B cell (primary cell): ENCODE data around the gene AQP10. TPM values are rescaled to one million over a fixed set of nuclear protein-coding genes. Genes with fewer than 3 reads are reported as not detected.

Source experiments
- ATAC-seq: fragments of 200-7000 bp; cut with Tn5 transposase; one replicate; pipeline ENCODE4 v1.10.0; 2021; ENCODE audit warnings: low read depth, mild to moderate bottlenecking, moderate number of reproducible peaks, moderate library complexity
- CTCF ChIA-PET: fragments of 350-600 bp; sonication (Branson Sonifier 250); formaldehyde crosslinking; loops from one replicate; lab custom pipeline; 2021; ENCODE audit warnings: antibody characterized with exemption, inconsistent platforms; lab: Charles Lee
- POLR2A ChIA-PET: fragments of 350-600 bp; sonication (Branson Sonifier 250); formaldehyde crosslinking; loops from one replicate; lab custom pipeline; 2021; ENCODE audit warnings: antibody characterized with exemption; lab: Charles Lee
- DNase-seq: peaks from one replicate; pipeline ENCODE4 v3.0.0; 2013
- H2AFZ ChIP-seq: 2 replicates; pipeline ENCODE4 v1.6.1; 2012; ENCODE audit warnings: mild to moderate bottlenecking, low read depth, low read length; ENCODE audit not compliant: insufficient read depth, poor library complexity, severe bottlenecking
- H3K27ac ChIP-seq, 2 donors: 1 replicate in 1 of 2; 2 replicates in 1 of 2; pipeline ENCODE4 v1.5.1; 2012 to 2013; ENCODE audit warnings: low read length in 2 of 2, mild to moderate bottlenecking in 2 of 2, moderate library complexity in 1 of 2
- H3K27me3 ChIP-seq, 4 experiments: fragments of 200-600 bp in 1 of 4; sonication (generic) in 1 of 4; replicated peaks in 1 of 4; 1 replicate in 2 of 4; 2 replicates in 2 of 4; pipeline versions ENCODE4 v1.6.1 to v1.7.0; 2013 to 2016; ENCODE audit warnings: low read length in 3 of 4, mild to moderate bottlenecking in 2 of 4, mixed read lengths in 1 of 4, moderate library complexity in 1 of 4; ENCODE audit not compliant: insufficient read depth in 4 of 4, control insufficient read depth in 3 of 4; ENCODE audit errors: control extremely low read depth in 1 of 4
- H3K36me3 ChIP-seq, 2 experiments: replicated peaks in 1 of 2; 1 replicate in 1 of 2; 2 replicates in 1 of 2; pipeline versions ENCODE4 v1.6.1 to v1.7.1; 2013; ENCODE audit warnings: low read length in 1 of 2; ENCODE audit not compliant: insufficient read depth in 2 of 2, control insufficient read depth in 1 of 2; ENCODE audit errors: control extremely low read depth in 1 of 2, extremely low read depth in 1 of 2
- H3K4me1 ChIP-seq, 2 donors: fragments of 200-600 bp in 1 of 2; sonication (generic) in 1 of 2; 1 replicate in 1 of 2; 2 replicates in 1 of 2; pipeline versions ENCODE4 v1.5.1 to v1.6.1; 2013 to 2017; ENCODE audit warnings: low read length in 2 of 2; ENCODE audit not compliant: control insufficient read depth in 2 of 2, insufficient read depth in 2 of 2
- H3K4me2 ChIP-seq: replicated peaks from 2 replicates; pipeline ENCODE3; 2012; ENCODE audit warnings: mild to moderate bottlenecking, low read depth, low read length; ENCODE audit not compliant: poor library complexity, severe bottlenecking
- H3K4me3 ChIP-seq, 5 experiments: fragments of 200-600 bp in 1 of 5; sonication (generic) in 1 of 5; 1 replicate in 3 of 5; 2 replicates in 2 of 5; pipeline versions ENCODE4 v1.5.1 to v1.7.0; 2011 to 2016; ENCODE audit warnings: low read length in 4 of 5, mild to moderate bottlenecking in 4 of 5, low read depth in 2 of 5, control low read depth in 1 of 5, moderate library complexity in 1 of 5; ENCODE audit not compliant: insufficient read depth in 1 of 5; ENCODE audit errors: control extremely low read depth in 1 of 5, extremely low read depth in 1 of 5
- H3K79me2 ChIP-seq: fragments of 200-600 bp; sonication (generic); one replicate; pipeline ENCODE4 v1.6.0; 2016; ENCODE audit warnings: low read length; ENCODE audit not compliant: control insufficient read depth, insufficient read depth
- H3K9ac ChIP-seq: fragments of 200-600 bp; sonication (generic); 2 replicates; pipeline ENCODE4 v1.6.1; 2017; ENCODE audit warnings: mild to moderate bottlenecking, low read length, moderate library complexity
- H3K9me3 ChIP-seq, 3 donors: one replicate each; pipeline versions ENCODE4 v1.6.1 to v1.7.1; 2013; ENCODE audit warnings: low read length in 2 of 3; ENCODE audit not compliant: control insufficient read depth in 2 of 3, insufficient read depth in 1 of 3; ENCODE audit errors: control extremely low read depth in 1 of 3
- H4K20me1 ChIP-seq: 2 replicates; pipeline ENCODE4 v1.6.0; 2012; ENCODE audit warnings: mild to moderate bottlenecking, low read length; ENCODE audit not compliant: insufficient read depth, control insufficient read depth, poor library complexity, severe bottlenecking
- H3K27ac Mint-ChIP-seq: one replicate; pipeline ENCODE4 v1.8.0; 2021; ENCODE audit warnings: mixed read lengths
- H3K27me3 Mint-ChIP-seq: one replicate; pipeline ENCODE4 v1.8.0; 2021; ENCODE audit warnings: mixed read lengths
- H3K4me1 Mint-ChIP-seq: one replicate; pipeline ENCODE4 v1.8.0; 2021; ENCODE audit warnings: mixed read lengths
- H3K4me3 Mint-ChIP-seq: one replicate; pipeline ENCODE4 v1.8.0; 2021; ENCODE audit warnings: mixed read lengths
- H3K9me3 Mint-ChIP-seq: one replicate; pipeline ENCODE4 v1.8.0; 2022; ENCODE audit warnings: mixed read lengths; ENCODE audit not compliant: insufficient read depth
- CTCF ChIP-seq: fragments of 200-600 bp; IDR thresholded peaks from one replicate; pipeline ENCODE4 v1.8.0; 2022; ENCODE audit warnings: antibody characterized with exemption, mild to moderate bottlenecking
- EZH2 ChIP-seq: IDR thresholded peaks from 2 replicates; pipeline ENCODE4 v1.6.1; 2012; ENCODE audit warnings: borderline replicate concordance, low read depth, mild to moderate bottlenecking, moderate library complexity, low read length; ENCODE audit not compliant: insufficient read depth, poor library complexity, severe bottlenecking
- WGBS: methylation state at CpG from one replicate; pipeline ENCODE4 v1.1.5; 2013; ENCODE audit warnings: missing lambda C conversion rate; ENCODE audit not compliant: insufficient coverage; 5-methylcytosine and 5-hydroxymethylcytosine counted together
- intact Hi-C: fragments of 100-400 bp; cut with micrococcal nuclease; formaldehyde crosslinking; loops from one replicate; pipeline ENCODE4 v1.10.0; 2022
- polyA plus RNA-seq: library from polyadenylated mRNA; depleted of rRNA; stranded (reverse); fragments of >200 nt; gene quantifications from 2 replicates; pipeline ENCODE4 v1.2.3, GENCODE V29; 2012
- total RNA-seq, 2 donors: library from RNA; stranded (reverse); fragments of 120-200 nt in 1 of 2; gene quantifications; 1 replicate in 1 of 2; 2 replicates in 1 of 2; pipeline versions ENCODE4 v1.2.3 to v1.2.4, GENCODE V29; 2013 to 2022

AQP10 gene
- total and polyA plus RNA-seq, 2 donors (not counting 1 experiment from before 2014, with no cell fraction given), result 0.06 TPM; not detected in 1

GRCh38 chr1:154348429-154349076, 27.7 kb downstream of the AQP10 start:
- WGBS, result 94% methylated on average over 23 of the region's 27 CpGs

More at GRCh38 chr1:154348429-154349076, 27.7 kb downstream of the AQP10 start:
- H3K9me3 Mint-ChIP-seq, result no peaks in the 10 kb centered on the region
- Histone ChIP-seq H2AFZ (no peak overlapping the region), H3K27ac (no peak overlapping the region), H3K79me2 (no peaks in the 10 kb centered on the region), H3K9ac (no peak overlapping the region), H3K4me3 (no peak overlapping the region), H4K20me1 (no peaks in the 10 kb centered on the region), H3K4me2 (no peak overlapping the region), H3K27me3 (peaks cover 0 to 23% (median 12%) of the 10 kb centered on the region in 4 experiments), H3K9me3 (no peaks in the 10 kb centered on the region), H3K36me3 (peaks cover 0 to 50% of the 10 kb centered on the region in 2 experiments), H3K4me1 (peaks cover 17 to 18% of the 10 kb centered on the region in 2 donors)
- H3K27me3 Mint-ChIP-seq, result peaks cover 14% of the 10 kb centered on the region
- H3K4me1 Mint-ChIP-seq, result peaks cover 14% of the 10 kb centered on the region
- DNase-seq (no peak), ATAC-seq (no peak)
- H3K27ac Mint-ChIP-seq, result no peak overlapping the region
- no peak overlapping the region for H3K4me3 Mint-ChIP-seq
- POLR2A ChIA-PET, result no interaction called here
- intact Hi-C loops, result no loop called here
- CTCF ChIA-PET, result no interaction called here
- TF ChIP-seq EZH2 (no peak), CTCF (no peak)
